GM12891 (cell line): Measurements from ENCODE around the gene NSD2.

Experiments
- POLR2A ChIP-seq: IDR thresholded peaks from 2 replicates; pipeline ENCODE4 v1.6.1; 2011; ENCODE audit warnings: low read depth, low read length, control low read depth
- POLR2AphosphoS5 ChIP-seq: IDR thresholded peaks from 2 replicates; pipeline ENCODE4 v1.6.1; 2011; ENCODE audit warnings: low read depth, low read length, control low read depth

DNA sequence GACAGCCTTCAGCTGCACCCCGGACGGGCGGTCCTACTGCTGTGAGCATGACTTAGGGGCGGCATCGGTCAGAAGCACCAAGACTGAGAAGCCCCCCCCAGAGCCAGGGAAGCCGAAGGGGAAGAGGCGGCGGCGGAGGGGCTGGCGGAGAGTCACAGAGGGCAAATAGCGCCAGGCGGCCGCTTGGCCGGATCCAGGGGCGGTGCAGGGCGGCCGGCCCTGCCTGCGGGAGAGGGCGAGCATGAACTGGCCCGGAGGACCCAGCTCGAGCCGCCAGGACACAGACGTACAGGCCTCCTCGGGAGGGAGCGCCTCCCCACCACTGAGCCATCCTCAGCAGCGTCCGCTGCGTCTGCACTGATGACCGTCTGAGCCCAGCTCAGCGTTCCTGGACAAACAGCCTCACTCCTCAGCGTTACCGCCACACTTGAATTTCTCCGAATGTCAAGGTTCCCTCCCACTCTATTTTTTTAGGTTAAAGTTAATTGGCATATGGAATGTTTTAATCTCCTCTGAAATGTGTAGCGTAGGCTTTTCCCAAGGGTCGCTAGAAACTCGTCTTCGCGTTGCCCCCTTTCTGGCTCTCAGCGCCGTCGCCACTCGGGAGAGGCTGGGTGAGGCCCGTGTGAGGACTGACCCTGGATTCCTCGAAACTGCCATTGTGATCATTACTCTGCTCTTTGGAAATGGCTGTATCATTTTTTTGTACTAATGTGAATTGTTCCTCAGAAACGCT lies 107.7 kb downstream of the NSD2 start:
- TF ChIP-seq POLR2A (no peak), POLR2AphosphoS5 (no peak)
